ENCODE results near the gene AXL.

DNA sequence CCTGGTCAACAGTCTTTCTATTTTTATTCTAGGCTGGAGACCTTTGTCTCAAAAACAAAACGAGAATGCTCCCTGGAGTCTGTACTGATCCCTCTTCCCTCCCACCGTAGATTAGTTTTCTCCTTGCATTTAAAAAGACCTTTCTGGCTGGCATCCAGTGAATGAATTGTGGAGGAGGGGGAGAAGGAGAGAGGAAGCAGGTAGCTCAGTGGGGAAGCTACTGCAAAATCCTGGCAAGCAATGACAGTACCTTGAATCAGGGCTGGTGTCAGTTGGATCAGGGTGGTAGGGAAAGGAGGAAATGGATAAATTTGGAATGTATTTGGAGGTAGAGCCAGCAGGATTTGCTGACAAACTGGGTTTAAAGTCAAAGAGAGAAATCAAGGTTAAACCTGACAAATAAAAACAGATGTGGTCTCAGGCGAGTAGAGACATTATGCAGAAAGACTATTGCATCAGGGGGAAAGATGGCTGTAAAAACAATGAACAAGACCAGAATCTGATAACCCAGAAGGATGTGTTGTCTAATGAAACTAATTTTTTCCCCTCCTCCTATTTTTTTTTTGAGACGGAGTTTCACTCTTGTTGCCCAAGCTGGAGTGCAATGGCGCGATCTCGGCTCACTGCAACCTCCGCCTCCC, 29.5 kb upstream of the AXL start:
- no peak for TF ChIP-seq POLR2A (IDR thresholded peaks at IDR 0.05)
- TF ChIP-seq CTCF (IDR thresholded peaks at IDR 0.05) = no peak

Measured in right lobe of liver (tissue), 4 donors.